Stimulated activated CD4-positive, alpha-beta T cell treated with anti-CD3 and anti-CD28 coated beads, Interleukin-2, amount 100 ng/mL, for 4 hours (primary cell): ENCODE measurements around the gene ACP1.
A peak's percentile ranks its signal among the peaks of the same experiment; 100 is the strongest.

Experiments
- DNase-seq: peaks from one replicate; pipeline ENCODE4 v3.0.0-alpha.2; 2020; ENCODE audit warnings: low read depth

ACP1 gene

GRCh38 chr2:264493-265468, at the start of gene ACP1:
Gene ACP1 (plus strand): TSS chr2:264947. CDS start chr2:264965, 18 bp downstream.
- peak; percentile 94 for DNase-seq

GRCh38 chr2:216068-216467, 48.7 kb upstream of the ACP1 start:
- no peak for DNase-seq

GRCh38 chr2:223451-223850, 41.3 kb upstream of the ACP1 start:
- DNase-seq, result no peak

GRCh38 chr2:223971-224760, 40.6 kb upstream of the ACP1 start:
- no peak for DNase-seq

GRCh38 chr2:228115-228514, 36.6 kb upstream of the ACP1 start:
- no peak for DNase-seq

- no peak for DNase-seq
These were observed 36.0 kb upstream of the ACP1 start for GRCh38 chr2:228518-229278.

GRCh38 chr2:231521-232185, 33.1 kb upstream of the ACP1 start:
- DNase-seq, result no peak

GRCh38 chr2:233030-233429, 31.7 kb upstream of the ACP1 start:
- no peak for DNase-seq

- DNase-seq, result no peak
These were observed 30.3 kb upstream of the ACP1 start for GRCh38 chr2:234421-234820.

- DNase-seq, result no peak
These were observed 27.7 kb upstream of the ACP1 start for GRCh38 chr2:236993-237539.

- no peak for DNase-seq
These were observed 26.9 kb upstream of the ACP1 start for GRCh38 chr2:237878-238277.

GRCh38 chr2:238431-238830, 26.3 kb upstream of the ACP1 start:
- DNase-seq, result no peak

- DNase-seq, result no peak
These were observed 25.9 kb upstream of the ACP1 start for GRCh38 chr2:238869-239268.

GRCh38 chr2:244547-244946, 20.2 kb upstream of the ACP1 start:
- DNase-seq, result no peak

- no peak for DNase-seq
These were observed 18.1 kb upstream of the ACP1 start for GRCh38 chr2:246489-247144.

- no peak for DNase-seq
These were observed 16.0 kb upstream of the ACP1 start for GRCh38 chr2:248724-249123.

GRCh38 chr2:249538-250042, 15.2 kb upstream of the ACP1 start:
- no peak for DNase-seq

- DNase-seq, result no peak
These were observed 12.6 kb upstream of the ACP1 start for GRCh38 chr2:252001-252602.

- DNase-seq, result no peak
These were observed 11.5 kb upstream of the ACP1 start for GRCh38 chr2:253202-253638.

- DNase-seq, result no peak
These were observed 10.5 kb upstream of the ACP1 start for GRCh38 chr2:254241-254640.
